Activated CD4-positive, alpha-beta T cell treated with anti-CD3 and anti-CD28 coated beads for 24 hours (primary cell): ENCODE results near the gene ANK3.

Experiments
- DNase-seq, 2 donors: peaks; one replicate each; pipeline ENCODE4 v3.0.0-alpha.2; 2020; ENCODE audit warnings: low read depth in 2 of 2

ANK3 gene

GRCh38 chr10:60413306-60414012 is 23.8 kb upstream of the ANK3 start:
- DNase-seq, result no peak

GRCh38 chr10:60410970-60411369 is 21.3 kb upstream of the ANK3 start:
- no peak for DNase-seq

- no peak for DNase-seq
Observed at GRCh38 chr10:60409202-60409601, 19.5 kb upstream of the ANK3 start.

- no peak for DNase-seq
Observed at GRCh38 chr10:60406182-60406581, 16.5 kb upstream of the ANK3 start.

GRCh38 chr10:60405172-60405571 is 15.5 kb upstream of the ANK3 start:
- no peak for DNase-seq

- no peak for DNase-seq
Observed at GRCh38 chr10:60403168-60403873, 13.6 kb upstream of the ANK3 start.

- DNase-seq, result no peak
Observed at GRCh38 chr10:60400366-60400765, 10.7 kb upstream of the ANK3 start.

GRCh38 chr10:60399328-60399727 is 9.7 kb upstream of the ANK3 start:
- no peak for DNase-seq

GRCh38 chr10:60397792-60398191 is 8.1 kb upstream of the ANK3 start:
- no peak for DNase-seq

GRCh38 chr10:60396766-60397165 is 7.1 kb upstream of the ANK3 start:
- DNase-seq, result no peak

GRCh38 chr10:60395711-60396110 is 6.0 kb upstream of the ANK3 start:
- DNase-seq, result no peak

- no peak for DNase-seq
Observed at GRCh38 chr10:60394446-60394845, 4.8 kb upstream of the ANK3 start.

- no peak for DNase-seq
Observed at GRCh38 chr10:60390224-60390626, 550 bp upstream of the ANK3 start.

- DNase-seq, result no peak
Observed at GRCh38 chr10:60388709-60389301, 870 bp downstream of the ANK3 start.

GRCh38 chr10:60388116-60388625 is 1.5 kb downstream of the ANK3 start:
- no peak for DNase-seq

- no peak for DNase-seq
Observed at GRCh38 chr10:60387531-60387930, 2.1 kb downstream of the ANK3 start.

- no peak for DNase-seq
Observed at GRCh38 chr10:60385399-60385738, 4.3 kb downstream of the ANK3 start.

- DNase-seq, result no peak
Observed at GRCh38 chr10:60384708-60385398, 4.8 kb downstream of the ANK3 start.

GRCh38 chr10:60384011-60384410 is 5.7 kb downstream of the ANK3 start:
- no peak for DNase-seq

GRCh38 chr10:60382946-60383681 is 6.6 kb downstream of the ANK3 start:
- DNase-seq, result no peak

- no peak for DNase-seq
Observed at GRCh38 chr10:60380781-60381180, 8.9 kb downstream of the ANK3 start.

- no peak for DNase-seq
Observed at GRCh38 chr10:60377955-60378354, 11.7 kb downstream of the ANK3 start.
